Hematopoietic multipotent progenitor cell treated with erythropoietin and hydrocortisone succinate and interleukin-3 and kit ligand, for 17 days (in vitro differentiated cells): ENCODE data around the gene SYT2.
A peak's percentile ranks its signal among the peaks of the same experiment; 100 is the strongest.

ENCODE experiments used
- DNase-seq: peaks from one replicate; pipeline ENCODE4 v3.0.0-alpha.2; 2015; ENCODE audit warnings: low spot score

The SYT2 gene

GRCh38 chr1:202704601-202705000 is 5.7 kb downstream of the SYT2 start:
- DNase-seq = no peak

- no peak for DNase-seq
Observed at GRCh38 chr1:202703191-202703590, 7.1 kb downstream of the SYT2 start.

GRCh38 chr1:202702088-202702487 is 8.2 kb downstream of the SYT2 start:
- DNase-seq = no peak

- DNase-seq = no peak
Observed at GRCh38 chr1:202701200-202701599, 9.1 kb downstream of the SYT2 start.

- no peak for DNase-seq
Observed at GRCh38 chr1:202700061-202700460, 10.2 kb downstream of the SYT2 start.

- DNase-seq = no peak
Observed at GRCh38 chr1:202698276-202698675, 12.0 kb downstream of the SYT2 start.

GRCh38 chr1:202697038-202697437 is 13.2 kb downstream of the SYT2 start:
- DNase-seq = no peak

- DNase-seq = no peak
Observed at GRCh38 chr1:202694314-202694713, 15.9 kb downstream of the SYT2 start.

GRCh38 chr1:202692959-202693555 is 17.2 kb downstream of the SYT2 start:
- DNase-seq = peak; percentile 41

- DNase-seq = no peak
Observed at GRCh38 chr1:202691816-202692215, 18.4 kb downstream of the SYT2 start.

- no peak for DNase-seq
Observed at GRCh38 chr1:202689493-202690342, 20.5 kb downstream of the SYT2 start.

- DNase-seq = no peak
Observed at GRCh38 chr1:202689082-202689481, 21.2 kb downstream of the SYT2 start.

- no peak for DNase-seq
Observed at GRCh38 chr1:202688401-202688800, 21.9 kb downstream of the SYT2 start.

GRCh38 chr1:202687798-202688197 is 22.5 kb downstream of the SYT2 start:
- no peak for DNase-seq

GRCh38 chr1:202687370-202687769 is 22.9 kb downstream of the SYT2 start:
- no peak for DNase-seq

- DNase-seq = no peak
Observed at GRCh38 chr1:202685641-202686040, 24.6 kb downstream of the SYT2 start.

GRCh38 chr1:202684716-202685115 is 25.5 kb downstream of the SYT2 start:
- DNase-seq = no peak

- DNase-seq = no peak
Observed at GRCh38 chr1:202683029-202683428, 27.2 kb downstream of the SYT2 start.

GRCh38 chr1:202682477-202682876 is 27.8 kb downstream of the SYT2 start:
- DNase-seq = no peak

- DNase-seq = no peak
Observed at GRCh38 chr1:202681736-202682420, 28.4 kb downstream of the SYT2 start.

GRCh38 chr1:202680586-202681352 is 29.5 kb downstream of the SYT2 start:
- DNase-seq = no peak
